ENCODE results near the gene LRRC70.

DNA sequence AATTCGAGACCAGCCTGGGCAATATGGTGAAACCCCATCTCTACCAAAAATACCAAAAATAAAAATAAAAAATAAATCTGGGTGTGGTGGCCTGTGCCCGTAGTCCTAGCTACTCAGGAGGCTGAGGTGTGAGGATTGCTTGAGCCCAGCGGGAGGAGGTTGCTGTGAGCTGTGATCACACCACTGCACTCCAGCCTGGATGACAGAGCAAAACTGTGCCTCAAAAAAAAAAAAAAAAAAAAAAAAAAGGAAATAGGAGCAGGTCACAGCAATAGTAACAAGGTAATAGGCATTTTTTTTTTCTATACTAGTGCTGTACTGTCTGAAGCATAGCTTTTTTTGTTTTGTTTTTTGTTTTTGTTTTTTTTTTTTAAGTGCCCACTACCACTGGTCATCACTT, 5.8 kb downstream of the LRRC70 start:
- TF ChIP-seq ZFP3 (CRISPR knock-in tag; IDR thresholded peaks at IDR 0.05): no peak
- TF ChIP-seq, protein P1, sequence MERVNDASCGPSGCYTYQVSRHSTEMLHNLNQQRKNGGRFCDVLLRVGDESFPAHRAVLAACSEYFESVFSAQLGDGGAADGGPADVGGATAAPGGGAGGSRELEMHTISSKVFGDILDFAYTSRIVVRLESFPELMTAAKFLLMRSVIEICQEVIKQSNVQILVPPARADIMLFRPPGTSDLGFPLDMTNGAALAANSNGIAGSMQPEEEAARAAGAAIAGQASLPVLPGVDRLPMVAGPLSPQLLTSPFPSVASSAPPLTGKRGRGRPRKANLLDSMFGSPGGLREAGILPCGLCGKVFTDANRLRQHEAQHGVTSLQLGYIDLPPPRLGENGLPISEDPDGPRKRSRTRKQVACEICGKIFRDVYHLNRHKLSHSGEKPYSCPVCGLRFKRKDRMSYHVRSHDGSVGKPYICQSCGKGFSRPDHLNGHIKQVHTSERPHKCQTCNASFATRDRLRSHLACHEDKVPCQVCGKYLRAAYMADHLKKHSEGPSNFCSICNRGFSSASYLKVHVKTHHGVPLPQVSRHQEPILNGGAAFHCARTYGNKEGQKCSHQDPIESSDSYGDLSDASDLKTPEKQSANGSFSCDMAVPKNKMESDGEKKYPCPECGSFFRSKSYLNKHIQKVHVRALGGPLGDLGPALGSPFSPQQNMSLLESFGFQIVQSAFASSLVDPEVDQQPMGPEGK (CRISPR knock-in tag; IDR thresholded peaks at IDR 0.05; ENCODE audit: borderline replicate concordance): no peak
- TF ChIP-seq POU6F1 (CRISPR knock-in tag; IDR thresholded peaks at IDR 0.05; ENCODE audit: borderline replicate concordance, low read depth): no peak

Measured in SK-N-SH treated with all-trans-retinoic acid at 6 μM for 48 hours (cell line).